CD4-positive, alpha-beta T cell treated with Interleukin-12 subunit alpha and Interleukin-12 subunit beta, for 1 hour (primary cell): Measurements from ENCODE around the gene ZC3H18.

ENCODE experiments used
- DNase-seq: peaks from one replicate; pipeline ENCODE4 v3.0.0-alpha.2; 2020

ZC3H18 gene

GRCh38 chr16:88642881-88643643, 72.9 kb downstream of the ZC3H18 start:
- DNase-seq = no peak

- no peak for DNase-seq
Observed at GRCh38 chr16:88643644-88643932, 73.4 kb downstream of the ZC3H18 start.

DNA sequence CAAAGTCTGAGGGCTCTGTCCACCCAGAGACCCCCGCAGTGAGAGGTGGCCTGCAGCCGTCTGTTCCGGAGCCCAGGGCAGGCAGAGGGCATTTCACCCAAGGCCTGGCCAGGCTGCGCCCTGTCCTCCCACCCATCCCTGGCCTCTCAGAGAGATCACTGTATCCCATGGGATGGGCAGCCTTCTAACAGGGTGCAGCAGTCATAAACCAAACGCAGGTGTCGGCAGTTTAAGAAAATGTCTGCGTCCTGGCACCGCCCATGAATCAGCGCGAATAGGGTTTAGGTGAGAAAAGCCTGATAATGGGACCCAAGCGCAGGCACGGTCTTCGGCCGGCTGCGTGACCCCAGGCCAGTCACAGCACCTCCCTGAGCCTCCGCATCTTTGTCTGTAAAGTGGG, 75.3 kb downstream of the ZC3H18 start:
- DNase-seq = no peak

DNA sequence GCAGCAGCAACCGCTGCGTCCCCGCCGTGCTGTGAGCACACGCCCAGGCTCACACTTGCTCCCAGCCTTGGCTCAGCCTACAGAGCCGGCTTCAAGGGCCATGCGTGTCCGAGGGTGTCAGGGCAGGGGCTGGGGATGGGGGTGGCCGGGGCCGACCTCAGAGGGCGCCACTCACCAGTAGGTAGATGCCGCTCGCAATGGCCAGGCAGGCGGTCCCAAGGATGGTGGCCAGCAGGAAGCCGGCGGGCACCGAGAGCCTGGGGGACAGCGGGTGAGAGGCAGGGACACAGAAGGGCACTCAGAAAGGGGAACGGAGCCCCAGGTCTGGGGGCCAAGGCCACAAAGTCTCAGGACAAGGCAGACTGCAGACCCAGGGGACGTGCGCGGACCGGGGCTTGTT, 75.7 kb downstream of the ZC3H18 start:
- no peak for DNase-seq

- DNase-seq = no peak
Observed at GRCh38 chr16:88646345-88647034, 76.3 kb downstream of the ZC3H18 start.

DNA sequence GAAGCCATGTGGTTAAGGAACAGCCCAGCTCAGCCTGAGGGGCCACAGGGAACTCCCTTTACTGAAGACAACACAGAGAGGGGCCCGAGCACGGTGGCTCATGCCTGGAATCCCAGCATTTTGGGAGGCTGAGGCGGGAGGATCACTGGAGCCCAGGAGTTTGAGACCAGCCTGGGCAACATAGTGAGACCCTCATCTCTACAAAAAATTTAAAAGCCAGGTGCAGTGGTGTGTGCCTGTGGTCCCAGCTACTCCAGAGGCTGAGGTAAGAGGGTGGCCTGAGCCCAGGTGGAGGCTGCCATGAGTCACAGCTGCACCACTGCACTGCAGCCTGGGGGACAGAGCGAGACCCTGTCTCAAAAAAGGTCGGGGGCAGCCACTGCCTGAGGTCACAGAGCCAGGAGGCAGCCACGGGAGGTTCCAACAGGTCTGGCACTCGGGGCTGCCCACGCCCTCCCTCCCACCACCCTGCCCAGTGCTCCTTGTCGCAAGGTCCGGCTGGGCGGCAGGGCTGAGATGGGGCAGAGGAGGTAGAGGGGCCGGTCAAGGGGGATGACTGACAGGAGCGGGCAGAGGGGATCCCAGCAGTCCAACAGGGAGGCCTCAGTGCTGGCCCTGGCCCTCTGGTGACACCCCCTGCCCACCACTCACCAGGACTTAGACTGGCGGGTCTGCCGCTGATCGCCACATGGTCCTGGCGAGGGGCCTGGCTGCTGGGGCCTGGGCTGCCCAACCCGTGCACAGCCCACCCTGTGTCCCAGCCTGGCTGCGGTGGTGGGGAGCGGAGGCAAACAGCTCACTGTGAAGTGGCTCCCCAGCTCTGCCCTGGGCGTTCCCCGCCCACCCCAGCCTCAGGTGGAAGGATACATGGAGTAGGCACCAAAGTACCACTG, 77.2 kb downstream of the ZC3H18 start:
- DNase-seq = no peak

GRCh38 chr16:88649195-88649923, 79.2 kb downstream of the ZC3H18 start:
- no peak for DNase-seq

- DNase-seq = peak; percentile 44
Observed at GRCh38 chr16:88649924-88650748, 79.9 kb downstream of the ZC3H18 start.

DNA sequence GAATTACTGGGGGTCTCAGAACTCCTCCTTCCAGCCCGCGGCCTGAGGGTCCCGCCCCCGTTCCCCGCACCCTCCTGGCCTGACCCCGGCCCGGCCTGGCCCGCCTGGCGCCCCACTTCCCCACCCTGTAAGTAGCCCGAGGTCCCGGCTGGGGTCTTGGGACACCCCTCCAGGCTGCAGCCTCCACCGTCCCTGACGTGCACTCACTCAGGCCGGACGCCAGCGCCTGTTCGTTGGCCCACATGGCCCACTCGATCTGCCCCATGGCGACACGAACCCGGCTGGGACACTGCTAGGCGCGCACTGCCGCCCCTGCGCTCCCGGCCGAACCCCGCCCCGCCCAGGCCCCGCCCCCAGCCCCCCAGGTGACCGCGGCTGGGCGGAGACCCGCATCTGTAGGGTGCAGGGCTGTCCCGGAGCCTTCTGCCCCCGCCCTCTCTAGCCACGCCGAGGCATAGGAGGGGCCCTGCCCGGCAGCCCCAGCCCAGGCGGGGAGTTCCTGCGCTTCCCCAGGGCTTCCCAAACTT, 80.6 kb downstream of the ZC3H18 start, which contains the start of gene CYBA:
Gene CYBA, minus strand, starts transcription at position 305 of the 527 bp plus-strand sequence. Its CDS starts 40 bp downstream, at position 265.
- peak; percentile 89 for DNase-seq

- DNase-seq = peak; percentile 85
Observed at GRCh38 chr16:88651276-88651988, 81.2 kb downstream of the ZC3H18 start.

DNA sequence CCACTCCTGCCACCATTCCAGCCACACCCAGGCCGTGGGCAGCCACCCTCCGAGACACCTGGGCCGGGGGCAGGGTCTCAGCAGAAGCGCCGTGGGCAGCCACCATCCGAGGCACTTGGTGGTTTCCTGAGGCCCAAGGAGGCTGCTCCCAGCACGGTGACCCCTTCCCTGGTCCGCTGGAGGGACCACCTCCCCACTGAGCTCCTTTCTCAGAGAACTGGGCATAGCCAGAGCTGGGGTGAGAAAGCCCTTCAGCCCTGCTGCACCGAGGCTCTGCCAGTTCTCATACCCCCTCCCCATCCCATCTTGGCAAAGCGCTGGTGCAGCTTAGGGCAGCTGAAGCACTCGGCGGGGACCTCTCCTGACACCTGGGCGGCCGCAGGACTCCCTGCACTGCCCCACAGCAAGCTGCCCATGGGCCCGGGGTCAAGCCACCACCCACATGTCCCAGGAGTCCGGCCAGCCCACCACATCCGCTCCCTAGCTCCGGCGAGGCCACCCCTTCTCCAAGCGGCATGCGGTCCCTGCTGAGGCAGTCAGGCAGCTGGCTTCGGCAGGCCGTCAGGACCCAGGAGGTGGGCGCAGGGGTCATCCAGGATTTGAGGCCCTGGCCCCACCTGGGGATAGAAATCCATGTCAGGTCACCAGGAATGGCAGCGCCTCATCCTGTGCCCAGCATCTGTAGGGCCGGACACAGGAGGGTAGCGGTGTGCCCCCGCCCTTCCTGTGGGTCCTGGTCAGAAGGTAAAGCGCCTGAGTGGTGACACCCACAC, 82.0 kb downstream of the ZC3H18 start:
- no peak for DNase-seq

DNA sequence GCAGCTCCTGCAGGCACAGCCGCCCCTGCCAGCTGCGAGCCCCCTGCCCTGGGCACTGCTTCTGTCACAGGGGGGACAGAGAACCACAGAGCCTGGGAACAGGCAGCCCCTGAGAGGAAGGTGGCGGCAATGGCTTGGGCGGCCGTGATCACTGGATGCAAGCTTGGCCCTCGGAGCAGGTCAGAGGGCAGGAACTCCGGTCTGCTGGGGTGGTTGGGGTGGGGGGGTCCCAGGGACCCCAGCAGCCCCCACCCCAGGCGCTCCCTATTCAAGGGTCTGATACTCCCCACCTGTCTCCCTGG, 82.5 kb downstream of the ZC3H18 start:
- no peak for DNase-seq

DNA sequence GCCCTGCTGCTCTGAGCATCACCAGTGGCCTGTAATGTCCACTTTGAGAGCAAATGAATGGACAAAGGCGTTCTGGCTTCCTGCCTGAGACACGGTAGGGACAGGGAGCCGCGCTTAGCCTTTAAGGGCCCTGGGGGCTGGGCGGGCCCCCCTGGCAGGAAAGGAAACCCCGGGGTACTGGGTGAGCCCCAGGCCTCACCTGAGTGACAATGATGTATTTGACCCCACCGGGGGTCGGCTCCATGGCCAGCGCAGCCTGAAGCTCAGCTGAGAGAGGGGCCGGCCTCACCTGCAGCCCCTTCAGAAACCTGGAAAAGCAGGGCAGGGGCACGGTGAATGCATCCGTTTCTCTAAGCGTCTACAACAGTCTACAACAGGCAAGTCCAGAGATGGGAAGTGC, 82.9 kb downstream of the ZC3H18 start:
- no peak for DNase-seq

DNA sequence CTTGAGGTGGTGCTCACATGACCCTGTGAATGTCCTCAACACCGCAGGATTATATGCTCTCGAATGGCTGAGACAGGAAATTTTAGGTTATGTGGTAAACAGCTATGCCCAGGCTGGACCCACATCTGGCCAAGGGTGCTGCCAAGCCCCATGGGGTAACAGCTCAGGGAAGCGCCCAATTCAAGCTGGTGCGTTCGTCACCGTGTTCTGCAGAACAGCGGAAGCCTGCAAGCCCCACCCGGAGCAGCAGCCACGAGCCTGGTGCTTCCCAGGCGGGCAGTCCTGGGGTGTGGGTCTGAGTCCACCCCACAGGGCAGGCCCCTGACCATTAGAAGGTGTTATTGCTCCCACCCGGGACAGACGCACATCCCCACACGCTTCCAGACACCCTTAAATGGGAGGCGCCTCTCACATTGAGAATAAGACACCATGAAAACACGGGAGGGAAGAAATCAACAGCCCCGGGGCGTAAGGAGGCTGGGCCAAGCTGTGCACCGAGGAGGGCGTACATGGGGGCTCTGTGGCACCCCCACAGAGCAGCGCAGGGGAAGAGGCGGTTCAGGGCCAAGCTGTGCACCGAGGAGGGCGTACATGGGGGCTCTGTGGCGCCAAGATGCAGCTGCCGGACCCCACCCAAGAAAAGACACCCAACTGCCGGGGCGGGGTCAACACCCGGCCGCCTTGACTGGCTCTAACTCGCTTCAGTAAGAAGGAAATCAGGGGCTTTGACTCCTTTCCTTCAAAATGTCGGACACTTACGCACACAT, 83.6 kb downstream of the ZC3H18 start:
- peak; percentile 23 for DNase-seq

DNA sequence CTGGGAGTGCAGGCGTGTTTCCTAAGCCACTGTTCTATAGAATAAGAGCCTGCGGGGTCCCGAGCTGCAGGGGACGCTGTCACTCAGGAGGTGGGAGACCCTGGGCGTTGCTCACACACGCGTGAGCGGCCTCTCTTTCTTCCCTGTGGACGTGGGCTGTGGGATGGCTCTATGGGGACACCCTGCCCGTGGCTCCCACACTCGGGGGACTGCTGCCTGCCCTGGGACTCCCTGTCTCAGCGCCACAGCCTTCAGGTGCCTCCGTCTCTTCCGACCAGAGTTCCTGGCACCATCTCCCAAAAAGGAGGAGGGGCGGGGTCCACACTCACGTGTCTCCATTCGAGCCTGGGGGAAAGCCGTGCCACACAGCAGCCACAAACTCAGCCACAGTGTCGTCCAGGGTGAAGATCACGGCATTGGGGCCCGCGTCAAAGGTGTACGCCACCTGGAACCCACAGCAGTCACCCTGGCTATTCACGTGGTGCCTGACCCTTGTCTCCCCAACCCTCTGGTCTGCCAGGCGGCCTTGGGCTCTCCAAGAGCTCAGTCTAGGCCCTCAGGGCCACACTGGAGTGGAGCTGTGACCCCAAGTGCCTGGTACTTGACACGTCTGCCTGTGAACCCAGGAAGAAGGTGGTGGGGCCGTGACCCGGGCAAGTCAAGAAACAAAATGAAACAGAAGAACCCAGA, 84.3 kb downstream of the ZC3H18 start:
- DNase-seq = no peak

DNA sequence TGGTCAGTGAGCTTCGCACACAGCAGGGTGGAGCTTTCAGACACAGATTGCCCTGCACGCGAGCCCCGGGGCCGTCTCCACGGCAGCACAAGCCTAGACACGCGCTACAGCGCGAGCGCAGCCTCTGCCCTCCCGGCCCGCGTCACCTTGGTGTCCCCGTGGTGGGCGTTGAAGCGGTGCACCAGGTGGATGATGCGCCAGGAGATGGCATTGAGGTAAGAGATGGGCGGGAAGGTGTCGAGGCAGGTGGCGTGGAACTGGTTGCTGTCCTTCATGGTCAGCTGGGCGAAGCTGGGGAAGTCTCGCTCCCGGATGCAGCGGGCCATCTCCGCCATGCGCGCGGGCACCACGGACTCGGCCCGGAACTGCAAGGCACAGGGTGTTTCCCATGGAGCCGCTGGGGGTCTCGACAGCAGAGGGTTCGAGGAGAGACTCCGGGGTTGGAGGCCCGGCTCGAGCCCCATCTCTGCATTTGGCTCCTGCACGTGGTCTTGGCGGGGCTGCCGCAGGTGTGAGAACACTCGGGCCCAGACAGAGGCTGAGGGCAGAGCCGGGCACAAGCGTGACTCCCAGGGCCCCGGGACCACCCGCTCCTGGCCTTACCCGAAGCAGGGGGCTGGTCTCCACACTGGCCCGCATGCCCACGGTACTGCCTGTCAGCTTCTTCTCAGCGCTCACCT, 85.0 kb downstream of the ZC3H18 start:
- DNase-seq = no peak

GRCh38 chr16:88655733-88656281, 85.6 kb downstream of the ZC3H18 start:
- no peak for DNase-seq
